SK-N-SH (cell line): Measurements from ENCODE around the gene WDR81. TPM values are rescaled to one million over a fixed set of nuclear protein-coding genes. Genes with fewer than 3 reads are reported as not detected.

Experiments used
- CTCF ChIA-PET: fragments of 300-600, 350-600 bp; formaldehyde crosslinking; extraction: SDS; loops from one replicate; lab custom pipeline; 2021; lab: Yijun Ruan, JAX
- POLR2A ChIA-PET: fragments of 350-600 bp; sonication (Branson Sonifier 250); formaldehyde crosslinking; extraction: SDS; loops from one replicate; lab custom pipeline; 2020; ENCODE audit warnings: antibody characterized with exemption, inconsistent platforms; lab: Yijun Ruan, JAX
- DNase-seq: peaks from one replicate; pipeline ENCODE4 v3.0.0; 2012
- H2AFZ ChIP-seq: fragments of 200-600 bp; sonication (generic); 2 replicates; pipeline ENCODE4 v1.8.1; 2016; ENCODE audit warnings: antibody characterized with exemption, mild to moderate bottlenecking, low read depth
- H3F3A ChIP-seq: fragments of 200-600 bp; sonication (generic); replicated peaks from 2 replicates; pipeline ENCODE3; 2016; ENCODE audit warnings: antibody characterized with exemption, mild to moderate bottlenecking; ENCODE audit not compliant: insufficient read depth
- H3K27ac ChIP-seq, 2 experiments: fragments of 200-500 bp in 1 of 2; fragments of 200-600 bp in 1 of 2; sonication (Bioruptor generic) in 1 of 2; sonication (generic), shearing (Covaris generic) in 1 of 2; 2 replicates each; pipeline versions ENCODE4 v1.5.1 to v1.6.1; 2014 to 2016; ENCODE audit warnings: low read depth in 2 of 2, inconsistent platforms in 1 of 2, low read length in 1 of 2, mild to moderate bottlenecking in 1 of 2, mixed read lengths in 1 of 2
- H3K27me3 ChIP-seq: fragments of 200-600 bp; sonication (generic), shearing (Covaris generic); 2 replicates; pipeline ENCODE4 v1.6.1; 2016; ENCODE audit warnings: mixed run types; ENCODE audit not compliant: insufficient read depth
- H3K36me3 ChIP-seq, 2 experiments: fragments of 200-500 bp in 1 of 2; fragments of 200-600 bp in 1 of 2; sonication (Bioruptor generic) in 1 of 2; sonication (generic) in 1 of 2; replicated peaks in 1 of 2; 2 replicates each; pipeline versions ENCODE3 to v1.5.1; 2014 to 2016; ENCODE audit warnings: low read length in 1 of 2, mild to moderate bottlenecking in 1 of 2; ENCODE audit not compliant: insufficient read depth in 2 of 2, control insufficient read depth in 1 of 2
- H3K4me1 ChIP-seq, 2 experiments: fragments of 200-500 bp in 1 of 2; fragments of 200-600 bp in 1 of 2; sonication (Bioruptor generic) in 1 of 2; sonication (generic), shearing (Covaris generic) in 1 of 2; 2 replicates each; pipeline versions ENCODE4 v1.5.1 to v1.6.1; 2014 to 2016; ENCODE audit warnings: low read depth in 1 of 2, low read length in 1 of 2, mixed run types in 1 of 2; ENCODE audit not compliant: insufficient read depth in 2 of 2, control insufficient read depth in 1 of 2
- H3K4me2 ChIP-seq: fragments of 200-600 bp; sonication (generic), shearing (Covaris generic); 2 replicates; pipeline ENCODE4 v1.6.1; 2017; ENCODE audit warnings: mixed run types
- H3K4me3 ChIP-seq, 2 experiments: fragments of 200-500 bp in 1 of 2; fragments of 200-600 bp in 1 of 2; sonication (Bioruptor generic) in 1 of 2; sonication (generic), shearing (Covaris generic) in 1 of 2; 2 replicates each; pipeline versions ENCODE4 v1.5.1 to v1.8.1; 2014 to 2016; ENCODE audit warnings: low read depth in 2 of 2, inconsistent platforms in 1 of 2, low read length in 1 of 2, mild to moderate bottlenecking in 1 of 2, mixed read lengths in 1 of 2, moderate library complexity in 1 of 2
- H3K79me2 ChIP-seq: fragments of 200-600 bp; sonication (generic); 2 replicates; pipeline ENCODE4 v1.8.1; 2017; ENCODE audit warnings: mild to moderate bottlenecking; ENCODE audit not compliant: insufficient read depth
- H3K9ac ChIP-seq: fragments of 200-600 bp; sonication (generic); 2 replicates; pipeline ENCODE4 v1.6.1; 2017; ENCODE audit warnings: mixed run types
- H3K9me2 ChIP-seq: fragments of 200-600 bp; sonication (generic); 2 replicates; pipeline ENCODE4 v1.6.1; 2017; ENCODE audit warnings: mixed run types
- H3K9me3 ChIP-seq: fragments of 200-600 bp; sonication (generic); 2 replicates; pipeline ENCODE4 v1.6.1; 2017; ENCODE audit warnings: mixed run types, mild to moderate bottlenecking, moderate library complexity
- H4K20me1 ChIP-seq: fragments of 200-600 bp; sonication (generic); 2 replicates; pipeline ENCODE4 v1.6.1; 2017; ENCODE audit warnings: mild to moderate bottlenecking, mixed run types; ENCODE audit not compliant: insufficient read depth
- ELF1 ChIP-seq: IDR thresholded peaks from 2 replicates; pipeline ENCODE4 v1.4.0; 2012
- EP300 ChIP-seq, 2 experiments: IDR thresholded peaks; 2 replicates each; pipeline versions ENCODE4 v1.4.0 to v1.6.1; 2012; ENCODE audit warnings: borderline replicate concordance in 1 of 2, low read depth in 1 of 2, low read length in 1 of 2
- GABPA ChIP-seq: IDR thresholded peaks from 2 replicates; pipeline ENCODE4 v1.4.0; 2012; ENCODE audit warnings: low read depth, mild to moderate bottlenecking
- GATA2 ChIP-seq: sonication (generic); formaldehyde crosslinking; IDR thresholded peaks from 2 replicates; pipeline ENCODE4 v1.5.0; 2020; ENCODE audit warnings: mild to moderate bottlenecking, missing genetic modification reagents
- IRF3 ChIP-seq: fragments of 150-350 bp; IDR thresholded peaks from 2 replicates; pipeline ENCODE4 v1.6.1; 2016; ENCODE audit warnings: mild to moderate bottlenecking, low read depth, low read length
- JUND ChIP-seq: IDR thresholded peaks from 2 replicates; pipeline ENCODE4 v1.4.0; 2012
- MEF2A ChIP-seq: IDR thresholded peaks from 2 replicates; pipeline ENCODE4 v1.4.0; 2012; ENCODE audit warnings: low read depth, borderline replicate concordance
- RAD21 ChIP-seq: IDR thresholded peaks from 2 replicates; pipeline ENCODE4 v1.6.1; 2012; ENCODE audit warnings: mild to moderate bottlenecking, low read length
- RCOR1 ChIP-seq: fragments of 150-350 bp; IDR thresholded peaks from 2 replicates; pipeline ENCODE4 v1.6.1; 2017; ENCODE audit warnings: antibody characterized with exemption, low read length
- SIN3A ChIP-seq: IDR thresholded peaks from 2 replicates; pipeline ENCODE4 v1.6.1; 2012; ENCODE audit warnings: low read depth, mild to moderate bottlenecking, low read length, moderate library complexity, borderline replicate concordance
- TAF1 ChIP-seq: IDR thresholded peaks from 2 replicates; pipeline ENCODE4 v1.6.1; 2012; ENCODE audit warnings: low read depth, mild to moderate bottlenecking, low read length, moderate library complexity, borderline replicate concordance
- USF2 ChIP-seq: fragments of 150-350 bp; IDR thresholded peaks from 2 replicates; pipeline ENCODE4 v1.6.1; 2017; ENCODE audit warnings: antibody characterized with exemption, low read length, low read depth, borderline replicate concordance
- YY1 ChIP-seq: IDR thresholded peaks from 2 replicates; pipeline ENCODE4 v1.4.0; 2012; ENCODE audit warnings: low read depth, mild to moderate bottlenecking
- WGBS: methylation state at CpG from one replicate; pipeline ENCODE4 v1.1.6; 2017; ENCODE audit warnings: low lambda C conversion rate; 5-methylcytosine and 5-hydroxymethylcytosine counted together
- polyA plus RNA-seq, 3 experiments: library from polyadenylated mRNA; depleted of rRNA; stranded (reverse); fragments of >200 nt; gene quantifications; 2 replicates each; pipeline ENCODE4 v1.2.3, GENCODE V29; 2012
- TF ChIP-seq, protein P1 (sequence below): IDR thresholded peaks from 2 replicates; pipeline ENCODE4 v1.4.0; 2012; ENCODE audit warnings: low read depth, borderline replicate concordance
- TF ChIP-seq, protein P2 (sequence below): IDR thresholded peaks from 2 replicates; pipeline ENCODE4; 2012

Gene WDR81
- polyA plus RNA-seq, 1 of the 3 experiments (the other 2 are of a cell fraction) = 9.3 TPM

DNA sequence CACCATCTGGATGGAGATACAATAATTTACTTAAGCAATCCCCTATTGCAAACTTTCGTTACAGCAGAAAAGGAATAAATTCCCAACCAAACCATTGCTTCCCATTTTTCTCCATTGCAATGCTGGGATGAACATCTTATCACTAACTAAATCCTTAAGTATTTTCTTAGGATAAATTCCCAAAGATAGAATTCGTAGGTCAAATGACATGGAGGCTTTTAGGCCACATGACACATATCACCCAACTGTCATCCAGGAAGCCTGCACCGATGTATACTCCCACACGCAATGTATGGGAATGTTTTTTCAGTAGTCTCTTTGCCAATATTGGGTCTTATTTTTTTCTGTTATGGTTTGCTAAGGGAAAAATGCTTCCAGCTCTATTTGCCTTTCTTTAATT lies 12.7 kb upstream of the WDR81 start:
- no peaks in the 10 kb centered on the region for H3K9me3 ChIP-seq
- 88% methylated on average over 4 of the region's 4 CpGs for WGBS
- H3F3A ChIP-seq = peaks cover 49% of the 10 kb centered on the region
- peak overlapping the region in 1 of 2 experiments; percentile 10; a peak in 2 of 4 replicates for H3K27ac ChIP-seq
- no peak overlapping the region for H3K9ac ChIP-seq
- no peak overlapping the region for H2AFZ ChIP-seq
- no peaks in the 10 kb centered on the region for H3K27me3 ChIP-seq
- no peaks in the 10 kb centered on the region for H3K9me2 ChIP-seq
- no peak for TF ChIP-seq RAD21
- no peak for TF ChIP-seq USF2
- no peak for TF ChIP-seq EP300 (IDR thresholded peaks at IDR 0.05; ENCODE audit: borderline replicate concordance in 1 of 2, low read depth in 1 of 2, low read length in 1 of 2)
- TF ChIP-seq, all 33 proteins: peak for 0
- Histone ChIP-seq H3K79me2 (peaks cover 54% of the 10 kb centered on the region), H3K4me3 (no peak overlapping the region), H4K20me1 (peaks cover 48% of the 10 kb centered on the region), H3K4me2 (0 out of 2 replicates have a peak overlapping the region, but pooled peaks have one; percentile 27), H3K36me3 (peaks cover 26 to 31% of the 10 kb centered on the region in 2 experiments), H3K4me1 (peaks cover 13 to 25% of the 10 kb centered on the region in 2 experiments; a peak in 3 of 4 replicates)
- POLR2A ChIA-PET = no interaction called here
- no peak for DNase-seq
- CTCF ChIA-PET = no interaction called here

DNA sequence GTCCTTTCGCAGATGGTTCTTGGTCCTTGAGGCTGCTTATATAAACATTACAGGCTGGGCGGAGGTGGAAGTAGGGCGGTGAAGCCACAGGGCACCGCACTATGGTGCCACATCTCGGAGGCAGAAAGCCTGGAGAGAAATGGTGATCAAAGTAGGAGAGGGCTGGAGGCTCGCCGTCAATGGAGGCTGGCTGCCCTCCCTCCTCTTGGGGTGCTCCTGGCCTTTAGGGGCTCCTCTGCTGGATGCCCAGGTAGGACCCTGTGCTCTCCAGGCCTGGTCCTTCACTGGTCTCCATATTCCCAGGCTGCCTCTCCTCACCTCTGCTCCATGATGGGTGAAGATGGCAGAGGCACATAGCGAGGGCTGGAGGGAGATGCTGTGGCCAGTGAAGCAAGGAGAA lies 12.2 kb upstream of the WDR81 start:
- Histone ChIP-seq H4K20me1 (peaks cover 48% of the 10 kb centered on the region), H3K9me2 (no peaks in the 10 kb centered on the region), H3F3A (peaks cover 50% of the 10 kb centered on the region), H3K4me2 (0 out of 2 replicates have a peak overlapping the region, but pooled peaks have one; percentile 27), H2AFZ (no peak overlapping the region), H3K4me1 (peaks cover 13 to 25% of the 10 kb centered on the region in 2 experiments; a peak in 3 of 4 replicates), H3K9me3 (no peaks in the 10 kb centered on the region), H3K79me2 (peaks cover 54% of the 10 kb centered on the region), H3K27ac (no peak overlapping the region; a peak in 1 of 4 replicates), H3K36me3 (peaks cover 26 to 31% of the 10 kb centered on the region in 2 experiments), H3K4me3 (no peak overlapping the region), H3K9ac (no peak overlapping the region), H3K27me3 (no peaks in the 10 kb centered on the region)
- ChIA-PET POLR2A (no interaction called here), CTCF (interaction anchor here (1.6 kb wide), 1 partner anchor 43 kb away, joined by 8 read pairs; no protein-coding TSS in a partner anchor)
- 94% methylated on average over 8 of the region's 8 CpGs for WGBS
- DNase-seq = no peak
- TF ChIP-seq USF2 (no peak), GATA2 (CRISPR knock-in tag) (no peak), GABPA (no peak), MEF2A (no peak), SIN3A (no peak), ELF1 (no peak), IRF3 (no peak), JUND (no peak), RCOR1 (no peak), TAF1 (no peak), YY1 (no peak), RAD21 (no peak)
- TF ChIP-seq, protein P1, sequence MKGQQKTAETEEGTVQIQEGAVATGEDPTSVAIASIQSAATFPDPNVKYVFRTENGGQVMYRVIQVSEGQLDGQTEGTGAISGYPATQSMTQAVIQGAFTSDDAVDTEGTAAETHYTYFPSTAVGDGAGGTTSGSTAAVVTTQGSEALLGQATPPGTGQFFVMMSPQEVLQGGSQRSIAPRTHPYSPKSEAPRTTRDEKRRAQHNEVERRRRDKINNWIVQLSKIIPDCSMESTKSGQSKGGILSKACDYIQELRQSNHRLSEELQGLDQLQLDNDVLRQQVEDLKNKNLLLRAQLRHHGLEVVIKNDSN = no peak
- TF ChIP-seq, protein P2, sequence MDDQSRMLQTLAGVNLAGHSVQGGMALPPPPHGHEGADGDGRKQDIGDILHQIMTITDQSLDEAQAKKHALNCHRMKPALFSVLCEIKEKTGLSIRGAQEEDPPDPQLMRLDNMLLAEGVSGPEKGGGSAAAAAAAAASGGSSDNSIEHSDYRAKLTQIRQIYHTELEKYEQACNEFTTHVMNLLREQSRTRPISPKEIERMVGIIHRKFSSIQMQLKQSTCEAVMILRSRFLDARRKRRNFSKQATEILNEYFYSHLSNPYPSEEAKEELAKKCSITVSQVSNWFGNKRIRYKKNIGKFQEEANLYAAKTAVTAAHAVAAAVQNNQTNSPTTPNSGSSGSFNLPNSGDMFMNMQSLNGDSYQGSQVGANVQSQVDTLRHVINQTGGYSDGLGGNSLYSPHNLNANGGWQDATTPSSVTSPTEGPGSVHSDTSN = no peak
